K562 (cell line): ENCODE data around the gene NR6A1.

ENCODE experiments used
- HNRNPH1 ChIP-seq: fragments of 200-400 bp; formaldehyde crosslinking; optimal IDR thresholded peaks from 2 replicates; pipeline ENCODE3; 2017; ENCODE audit warnings: low read depth, mild to moderate bottlenecking, low read length, moderate library complexity
- ZNF518B ChIP-seq: fragments of 250-450 bp; sonication (Bioruptor Pico); IDR thresholded peaks from 2 replicates; pipeline ENCODE4 v1.5.0; 2021; ENCODE audit warnings: mild to moderate bottlenecking, moderate library complexity

- no peak for TF ChIP-seq HNRNPH1
- no peak for TF ChIP-seq ZNF518B (CRISPR knock-in tag)
These were observed 257.6 kb downstream of the NR6A1 start for GRCh38 chr9:124513376-124513994.
